Uterus (tissue), 4 donors: ENCODE measurements around the gene DHX34. TPM values are rescaled to one million over a fixed set of nuclear protein-coding genes. Genes with fewer than 3 reads are reported as not detected.
"Not testable (repeated sequence)": the region's sequence is repeated elsewhere in the genome, so short reads cannot be mapped to it uniquely, and the experiment has no call there.

ENCODE experiments used
- DNase-seq, 2 donors: peaks; one replicate each; pipeline ENCODE4 v3.0.0-alpha.2; 2019 to 2020
- H3K27ac ChIP-seq, 2 donors: fragments of 200-600 bp; sonication (generic); 1 replicate in 1 of 2; 2 replicates in 1 of 2; pipeline ENCODE4 v1.5.1; 2016 to 2018
- H3K27me3 ChIP-seq, 2 donors: fragments of 200-600 bp; sonication (generic); one replicate each; pipeline ENCODE4 v1.5.1; 2018 to 2019; ENCODE audit warnings: control low read depth in 1 of 2
- H3K36me3 ChIP-seq, 2 donors: fragments of 200-600 bp; sonication (generic); one replicate each; pipeline ENCODE4 v1.5.1; 2019; ENCODE audit warnings: control low read depth in 1 of 2
- H3K4me1 ChIP-seq, 2 donors: fragments of 200-600 bp; sonication (generic); one replicate each; pipeline ENCODE4 v1.5.1; 2018 to 2019; ENCODE audit warnings: control low read depth in 1 of 2
- H3K4me3 ChIP-seq, 2 donors: fragments of 200-600 bp; sonication (generic); 1 replicate in 1 of 2; 2 replicates in 1 of 2; pipeline ENCODE4 v1.5.1; 2018 to 2019; ENCODE audit warnings: mild to moderate bottlenecking in 1 of 2
- H3K9me3 ChIP-seq, 2 donors: fragments of 200-600 bp; sonication (generic); one replicate each; pipeline ENCODE4 v1.5.1; 2019; ENCODE audit warnings: control low read depth in 1 of 2
- POLR2A ChIP-seq, 2 donors: fragments of 450-650 bp; IDR thresholded peaks; one replicate each; pipeline ENCODE4 v1.6.1; 2016; ENCODE audit warnings: antibody characterized with exemption in 2 of 2, mild to moderate bottlenecking in 1 of 2, moderate library complexity in 1 of 2
- intact Hi-C: fragments of 100-400 bp; cut with DNase I; formaldehyde crosslinking; loops from one replicate; pipeline ENCODE4 v1.15.1; 2023; ENCODE audit warnings: low total_unique reads
- total RNA-seq, 4 donors: library from RNA; depleted of rRNA in 3 of 4; stranded (reverse); fragments of >200 nt in 3 of 4; gene quantifications; one replicate each; pipeline versions ENCODE4 v1.1.0 to v1.2.4, GENCODE V29; 2014 to 2023
- TF ChIP-seq, protein P1 (sequence below), 4 experiments: fragments of 200-600 bp in 2 of 4; fragments of 450-650 bp in 2 of 4; sonication (generic) in 2 of 4; IDR thresholded peaks; one replicate each; pipeline ENCODE4 v1.5.1; 2016 to 2019; ENCODE audit warnings: antibody characterized with exemption in 4 of 4, mild to moderate bottlenecking in 2 of 4, moderate library complexity in 1 of 4
- donor health status: DM: yes; HTN: yes; CAD: no.

Gene DHX34
- total RNA-seq, 4 donors from 2014 or later = 11.5 to 17.3 (median 15.8) TPM

DNA sequence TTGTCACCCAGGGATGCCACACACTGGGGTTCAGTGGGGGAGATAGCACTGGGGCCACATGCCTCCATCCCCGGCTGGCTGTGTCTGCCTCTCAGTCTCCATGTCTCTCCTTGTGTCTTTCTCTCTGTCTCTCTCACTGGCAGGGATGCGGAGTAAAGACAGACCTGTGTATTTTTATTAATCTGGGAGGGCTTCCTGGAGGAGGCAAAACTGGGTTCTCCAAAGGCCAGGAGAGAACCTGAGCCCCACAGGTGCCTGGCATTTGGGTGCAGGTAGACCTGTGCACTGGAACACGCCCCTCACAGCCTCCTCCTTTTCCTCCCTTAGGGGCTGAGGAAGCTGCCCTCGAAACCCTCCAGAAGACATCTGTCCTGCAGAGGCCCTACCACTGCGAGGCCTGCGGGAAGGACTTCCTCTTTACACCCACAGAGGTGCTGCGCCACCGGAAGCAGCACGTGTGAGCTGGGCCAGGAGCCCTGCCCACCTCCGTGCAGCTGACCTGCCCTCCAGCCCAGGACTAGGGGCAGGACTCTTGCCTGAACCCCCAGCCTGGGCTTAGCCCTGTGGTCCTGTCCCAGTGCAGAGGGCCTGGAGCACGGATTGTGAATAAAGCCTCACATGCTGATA lies 32.7 kb downstream of the DHX34 start:
- no peaks in the 10 kb centered on the region for H3K4me1 ChIP-seq
- DNase-seq = no peak
- H3K36me3 ChIP-seq = no peaks in the 10 kb centered on the region
- intact Hi-C loops = loop anchor here (5.0 kb wide), 1 partner anchor 86 kb away; no protein-coding TSS in a partner anchor
- H3K4me3 ChIP-seq = no peak overlapping the region
- no peak for TF ChIP-seq POLR2A (IDR thresholded peaks at IDR 0.05)
- TF ChIP-seq, protein P1, sequence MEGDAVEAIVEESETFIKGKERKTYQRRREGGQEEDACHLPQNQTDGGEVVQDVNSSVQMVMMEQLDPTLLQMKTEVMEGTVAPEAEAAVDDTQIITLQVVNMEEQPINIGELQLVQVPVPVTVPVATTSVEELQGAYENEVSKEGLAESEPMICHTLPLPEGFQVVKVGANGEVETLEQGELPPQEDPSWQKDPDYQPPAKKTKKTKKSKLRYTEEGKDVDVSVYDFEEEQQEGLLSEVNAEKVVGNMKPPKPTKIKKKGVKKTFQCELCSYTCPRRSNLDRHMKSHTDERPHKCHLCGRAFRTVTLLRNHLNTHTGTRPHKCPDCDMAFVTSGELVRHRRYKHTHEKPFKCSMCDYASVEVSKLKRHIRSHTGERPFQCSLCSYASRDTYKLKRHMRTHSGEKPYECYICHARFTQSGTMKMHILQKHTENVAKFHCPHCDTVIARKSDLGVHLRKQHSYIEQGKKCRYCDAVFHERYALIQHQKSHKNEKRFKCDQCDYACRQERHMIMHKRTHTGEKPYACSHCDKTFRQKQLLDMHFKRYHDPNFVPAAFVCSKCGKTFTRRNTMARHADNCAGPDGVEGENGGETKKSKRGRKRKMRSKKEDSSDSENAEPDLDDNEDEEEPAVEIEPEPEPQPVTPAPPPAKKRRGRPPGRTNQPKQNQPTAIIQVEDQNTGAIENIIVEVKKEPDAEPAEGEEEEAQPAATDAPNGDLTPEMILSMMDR (IDR thresholded peaks at IDR 0.05) = no peak
- no peaks in the 10 kb centered on the region for H3K9me3 ChIP-seq
- H3K27me3 ChIP-seq = no peaks in the 10 kb centered on the region
- H3K27ac ChIP-seq = no peak overlapping the region

DNA sequence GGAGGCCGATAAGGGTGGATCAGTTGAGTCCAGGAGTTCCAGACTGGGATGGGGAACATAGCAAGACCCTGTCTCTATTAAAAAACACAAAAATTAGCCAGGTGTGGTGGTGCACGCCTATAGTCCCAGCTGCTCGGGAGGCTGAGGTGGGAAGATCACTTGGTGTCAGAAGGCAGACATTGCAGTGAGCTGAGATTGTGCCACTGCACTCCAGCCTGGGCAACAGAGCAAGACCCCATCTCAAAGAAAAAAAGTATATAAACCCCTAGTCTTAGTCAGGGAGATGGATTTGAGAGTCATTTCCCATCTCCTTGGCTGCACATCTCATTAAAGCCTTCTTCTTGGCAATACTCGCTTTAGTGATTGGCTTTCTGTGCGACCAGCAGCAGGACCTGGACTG lies 34.8 kb downstream of the DHX34 start:
- DNase-seq, H3K9me3 ChIP-seq, H3K4me1 ChIP-seq, H3K36me3 ChIP-seq, H3K27me3 ChIP-seq, H3K27ac ChIP-seq, H3K4me3 ChIP-seq: not testable (repeated sequence)
- intact Hi-C loops = loop anchor here (5.0 kb wide), 1 partner anchor 83 kb away; no protein-coding TSS in a partner anchor

DNA sequence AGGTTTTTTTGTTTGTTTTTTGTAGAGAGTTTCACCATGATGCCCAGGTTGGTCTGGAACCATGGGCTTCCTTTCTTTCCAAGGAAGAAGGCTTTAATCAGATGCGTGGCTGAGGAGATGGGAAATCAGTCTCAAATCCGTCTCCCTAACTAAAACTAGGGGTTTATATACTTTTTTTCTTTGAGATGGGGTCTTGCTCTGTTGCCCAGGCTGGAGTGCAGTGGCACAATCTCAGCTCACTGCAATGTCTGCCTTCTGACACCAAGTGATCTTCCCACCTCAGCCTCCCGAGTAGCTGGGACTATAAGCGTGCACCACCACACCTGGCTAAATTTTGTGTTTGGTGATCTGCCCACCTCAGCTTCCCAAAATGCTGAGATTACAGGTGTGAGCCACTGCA lies 35.4 kb downstream of the DHX34 start:
- H3K4me3 ChIP-seq, H3K27ac ChIP-seq, H3K4me1 ChIP-seq, H3K9me3 ChIP-seq, H3K27me3 ChIP-seq, H3K36me3 ChIP-seq, DNase-seq: not testable (repeated sequence)
- intact Hi-C loops = loop anchor here (5.0 kb wide), 1 partner anchor 83 kb away; no protein-coding TSS in a partner anchor

DNA sequence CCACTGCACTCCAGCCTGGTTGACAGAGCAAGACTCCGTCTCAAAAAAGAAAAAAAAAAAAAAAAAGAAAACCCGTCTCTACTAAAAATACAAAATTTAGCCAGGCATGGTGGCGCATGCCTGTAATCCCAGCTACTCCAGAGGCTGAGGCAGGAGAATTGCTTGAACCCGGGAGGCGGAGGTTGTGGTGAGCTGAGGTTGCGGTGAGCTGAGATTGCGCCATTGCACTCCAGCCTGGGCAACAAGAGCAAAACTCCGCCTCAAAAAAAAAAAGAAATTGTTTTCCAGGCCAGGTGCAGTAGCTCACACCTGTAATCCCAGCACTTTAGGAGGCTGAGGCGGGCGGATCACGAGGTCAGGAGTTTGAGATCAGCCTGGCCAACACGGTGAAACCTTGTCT lies 37.5 kb downstream of the DHX34 start:
- H3K27me3 ChIP-seq, intact Hi-C loops, H3K27ac ChIP-seq, H3K9me3 ChIP-seq, H3K4me1 ChIP-seq, DNase-seq, H3K4me3 ChIP-seq, H3K36me3 ChIP-seq: not testable (repeated sequence)

DNA sequence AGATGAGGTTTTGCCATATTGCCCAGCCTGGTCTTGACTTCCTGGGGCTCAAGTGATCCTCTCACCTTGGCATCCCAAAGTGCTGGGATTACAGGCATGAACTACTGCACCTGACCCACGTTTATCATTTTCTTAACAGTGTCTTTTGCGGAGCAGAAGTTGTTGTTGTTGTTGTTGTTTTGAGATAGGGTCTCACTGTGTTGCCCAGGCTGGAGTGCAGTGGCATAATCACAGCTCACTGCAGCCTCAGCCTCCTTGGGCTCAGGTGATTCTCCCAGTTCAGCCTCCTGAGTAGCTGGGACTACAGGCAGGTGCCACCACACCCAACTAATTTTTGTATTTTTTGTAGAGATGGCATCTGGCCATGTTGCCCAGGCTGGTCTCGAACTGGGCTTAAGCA lies 38.5 kb downstream of the DHX34 start:
- H3K4me3 ChIP-seq, intact Hi-C loops, H3K27me3 ChIP-seq, DNase-seq, H3K9me3 ChIP-seq, H3K27ac ChIP-seq, H3K36me3 ChIP-seq, H3K4me1 ChIP-seq: not testable (repeated sequence)

DNA sequence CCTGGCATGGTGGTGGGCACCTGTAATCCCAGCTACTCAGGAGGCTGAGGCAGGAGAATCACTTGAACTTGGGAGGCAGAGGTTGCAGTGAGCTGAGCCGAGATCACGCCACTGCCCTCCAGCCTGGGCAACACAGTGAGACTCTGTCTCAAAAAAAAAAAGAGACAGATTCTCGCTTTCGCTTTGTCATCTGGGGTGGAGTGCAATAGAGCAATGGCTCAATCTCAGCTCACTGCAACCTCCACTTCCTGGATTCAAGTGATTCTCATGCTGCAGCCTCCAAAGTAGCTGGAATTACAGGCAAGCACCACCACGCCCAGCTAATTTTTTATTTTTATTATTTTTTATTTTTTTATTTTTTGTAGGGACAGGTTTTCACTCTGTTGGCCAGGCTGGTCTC lies 39.6 kb downstream of the DHX34 start:
- H3K4me1 ChIP-seq, H3K36me3 ChIP-seq, H3K27ac ChIP-seq, DNase-seq, H3K27me3 ChIP-seq, H3K4me3 ChIP-seq, intact Hi-C loops, H3K9me3 ChIP-seq: not testable (repeated sequence)

DNA sequence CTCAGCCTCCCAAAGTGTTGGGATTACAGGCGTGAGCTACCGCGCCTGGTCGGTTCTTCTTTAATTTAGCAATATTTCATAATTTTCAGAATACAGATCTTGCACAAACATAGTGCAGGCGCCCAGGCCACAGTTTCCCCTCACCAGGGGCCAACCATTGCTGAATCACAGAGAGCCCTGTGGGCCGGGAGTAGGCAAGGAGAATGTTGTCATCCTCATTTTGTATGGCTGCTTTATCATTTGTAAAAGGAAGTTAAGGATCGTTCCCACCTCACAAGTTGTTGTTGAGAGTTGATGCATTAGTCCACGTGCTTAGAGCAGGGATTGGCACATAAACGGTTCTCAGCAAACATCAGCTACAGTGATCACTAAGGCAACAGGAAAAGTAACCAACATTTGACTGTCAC lies 40.0 kb downstream of the DHX34 start:
- Histone ChIP-seq H3K36me3 (no peaks in the 10 kb centered on the region), H3K27me3 (no peaks in the 10 kb centered on the region), H3K9me3 (no peaks in the 10 kb centered on the region), H3K4me1 (no peaks in the 10 kb centered on the region), H3K27ac (no peak overlapping the region), H3K4me3 (no peak overlapping the region)
- intact Hi-C loops = no loop called here
- no peak for DNase-seq
- TF ChIP-seq, protein P1 (IDR thresholded peaks at IDR 0.05) = no peak
- no peak for TF ChIP-seq POLR2A (IDR thresholded peaks at IDR 0.05)
